ENCODE results near the gene ADAMTSL2.

ADAMTSL2 gene

DNA sequence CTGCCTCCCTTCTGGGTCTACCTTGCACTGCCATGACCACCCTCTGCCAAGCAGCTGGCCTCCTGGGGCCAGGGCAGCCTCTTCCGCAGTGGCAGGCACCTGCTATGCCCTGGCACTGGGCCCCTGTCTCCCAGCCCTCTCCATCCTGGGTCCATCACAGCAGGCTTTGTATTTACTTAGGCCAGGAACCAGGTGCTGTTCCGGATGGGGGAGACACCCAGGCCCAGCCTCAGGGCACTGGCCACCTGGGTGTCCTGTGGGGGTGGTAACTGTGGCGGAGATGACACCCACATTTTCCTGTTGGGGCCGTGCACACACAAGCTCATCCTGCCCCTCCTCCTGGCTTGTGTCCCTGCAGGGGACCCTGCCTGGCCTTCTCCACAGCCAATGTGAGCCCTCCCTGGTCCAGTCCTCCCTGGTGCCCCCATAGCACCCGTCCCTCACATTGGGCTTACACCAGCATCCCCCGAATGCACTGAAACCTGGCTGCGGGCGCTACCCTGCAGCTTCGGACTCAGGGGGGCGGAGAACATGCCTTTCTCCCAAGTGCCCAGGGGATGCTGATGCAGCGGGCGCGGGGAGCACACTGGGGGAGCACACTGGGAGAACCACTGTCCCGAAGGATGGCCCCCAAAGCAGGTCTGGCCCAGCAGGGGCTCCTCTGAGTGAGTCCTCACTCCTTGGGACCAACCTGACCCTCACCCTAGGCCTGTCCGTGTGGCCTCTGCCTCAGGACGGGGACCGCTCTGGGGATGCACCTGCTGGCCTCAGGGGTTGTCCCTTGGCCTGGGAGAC, 56.8 kb downstream of the ADAMTSL2 start:
- no peak for DNase-seq

DNA sequence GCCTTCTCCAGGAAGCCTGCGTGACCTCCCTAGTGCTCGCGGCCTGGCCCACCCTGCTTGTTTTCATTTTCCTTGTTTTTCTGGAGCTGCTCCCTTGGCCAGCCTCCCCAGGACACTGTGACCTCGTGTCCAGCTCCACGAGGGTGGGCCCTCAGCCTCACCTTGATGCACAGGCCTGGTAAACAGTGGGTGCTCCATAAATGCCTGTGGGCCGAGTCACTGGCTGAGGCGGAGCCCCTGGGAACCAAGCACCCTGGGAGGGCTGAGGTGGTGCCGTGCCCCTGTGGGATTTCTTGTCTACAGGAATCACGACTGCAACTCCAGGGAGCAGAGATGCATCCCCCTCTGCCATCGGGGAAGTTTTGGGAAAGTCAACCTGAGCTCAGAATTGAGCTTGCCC, 57.5 kb downstream of the ADAMTSL2 start:
- DNase-seq = no peak

GRCh38 chr9:133592731-133593409, 58.4 kb downstream of the ADAMTSL2 start:
- DNase-seq = no peak

GRCh38 chr9:133593587-133594253, 59.2 kb downstream of the ADAMTSL2 start:
- no peak for DNase-seq

- DNase-seq = no peak
Measured at GRCh38 chr9:133594310-133594709, 59.8 kb downstream of the ADAMTSL2 start.

GRCh38 chr9:133595910-133596309, 61.4 kb downstream of the ADAMTSL2 start:
- no peak for DNase-seq

GRCh38 chr9:133597316-133597957, 62.9 kb downstream of the ADAMTSL2 start:
- no peak for DNase-seq

GRCh38 chr9:133598978-133599377, 64.5 kb downstream of the ADAMTSL2 start:
- DNase-seq = no peak

- no peak for DNase-seq
Measured at GRCh38 chr9:133599470-133600173, 65.1 kb downstream of the ADAMTSL2 start.

DNA sequence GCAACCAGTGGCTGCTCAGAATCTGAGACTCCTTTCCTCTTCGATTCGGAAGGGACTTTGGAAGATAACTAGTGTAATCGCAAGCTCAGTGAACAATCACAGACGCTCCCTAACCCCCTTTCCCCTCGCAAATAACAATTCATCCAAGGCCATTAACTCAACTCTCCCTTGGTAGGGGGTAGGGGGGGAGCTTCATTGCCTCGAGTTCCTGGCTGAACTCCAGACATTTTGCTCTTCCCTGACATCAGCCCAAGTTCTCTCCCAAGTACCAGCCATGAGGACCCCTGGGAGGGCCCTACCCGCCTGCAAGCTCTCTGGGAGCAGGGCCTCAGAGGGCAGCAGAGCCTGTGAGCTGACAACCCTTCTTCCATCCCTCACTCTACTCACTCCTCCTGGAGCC, 66.2 kb downstream of the ADAMTSL2 start:
- no peak for DNase-seq

GRCh38 chr9:133601746-133602145, 67.2 kb downstream of the ADAMTSL2 start:
- DNase-seq = no peak

DNA sequence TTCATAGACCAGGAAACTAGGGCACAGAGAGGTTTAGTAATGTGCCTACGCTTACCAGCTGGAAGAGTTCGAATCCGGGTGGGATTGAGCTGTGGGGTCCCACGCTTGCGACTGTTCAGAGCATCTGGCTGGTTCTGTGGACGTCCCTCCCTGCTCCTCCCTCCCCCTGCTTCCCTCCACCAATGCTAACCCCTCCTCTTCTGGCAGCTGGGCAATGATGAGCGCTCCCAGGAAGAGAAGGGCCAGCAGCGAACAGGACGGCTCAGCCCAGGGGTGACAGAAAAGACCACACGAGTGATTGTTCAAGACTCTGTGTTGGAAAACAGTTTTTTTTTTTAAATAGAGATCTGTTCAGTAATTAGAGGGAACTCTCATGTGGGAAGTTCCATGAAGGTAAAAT, 67.8 kb downstream of the ADAMTSL2 start:
- no peak for DNase-seq

DNA sequence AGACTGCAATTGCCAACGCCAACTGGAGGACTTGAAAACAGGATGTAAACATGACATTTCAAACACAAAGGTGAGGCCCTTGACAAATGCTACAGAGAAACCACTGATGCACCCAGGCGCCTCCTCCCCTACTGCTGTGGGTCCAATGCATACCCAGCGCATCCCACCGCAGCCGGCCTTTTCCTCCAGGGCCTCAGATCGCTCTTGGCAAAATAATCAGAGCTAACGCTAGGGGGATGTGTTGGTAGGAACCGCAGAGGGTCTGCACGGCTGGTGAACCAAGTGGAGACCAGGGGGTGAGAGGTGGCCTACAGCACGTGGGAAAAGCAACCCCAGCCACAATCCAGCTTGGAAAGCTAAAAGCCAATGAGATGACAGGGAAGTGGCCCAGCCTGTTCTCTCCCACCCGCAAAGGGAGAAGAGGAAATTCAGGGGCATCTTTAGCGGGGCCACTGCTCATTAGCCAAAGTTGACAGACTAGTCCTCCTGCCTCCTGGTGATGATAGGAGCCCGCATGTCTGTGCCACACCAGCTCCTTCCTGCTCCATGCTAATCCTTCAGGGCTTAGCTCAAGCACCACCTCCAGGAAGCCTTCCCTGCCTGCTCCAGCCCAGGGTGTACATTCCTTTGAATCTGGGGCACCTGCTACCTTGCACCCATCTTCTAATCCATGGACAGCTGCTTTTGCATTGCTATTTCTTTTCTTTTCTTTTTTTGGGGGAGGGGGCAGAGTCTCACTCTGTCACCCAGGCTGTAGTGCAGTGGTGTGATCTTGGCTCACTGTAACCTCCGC, 68.8 kb downstream of the ADAMTSL2 start:
- DNase-seq = no peak

DNA sequence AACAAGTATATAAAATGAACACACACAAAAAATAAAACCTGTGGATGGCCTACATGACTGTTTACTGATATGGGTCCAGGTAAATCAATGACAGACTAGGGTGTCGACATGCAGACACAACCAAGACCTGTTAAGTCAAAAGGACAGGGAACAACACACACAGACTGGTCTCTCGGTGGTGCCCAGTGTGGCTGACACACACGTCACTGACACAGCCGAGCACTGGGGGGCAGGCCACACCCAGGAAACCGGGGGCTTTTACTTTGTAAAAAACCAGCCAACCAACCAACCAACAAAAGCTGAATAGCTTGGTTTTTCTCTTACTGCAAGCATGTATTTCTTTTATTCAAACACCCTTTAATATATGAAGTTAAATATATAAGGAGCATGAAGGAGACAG, 69.7 kb downstream of the ADAMTSL2 start:
- no peak for DNase-seq

DNA sequence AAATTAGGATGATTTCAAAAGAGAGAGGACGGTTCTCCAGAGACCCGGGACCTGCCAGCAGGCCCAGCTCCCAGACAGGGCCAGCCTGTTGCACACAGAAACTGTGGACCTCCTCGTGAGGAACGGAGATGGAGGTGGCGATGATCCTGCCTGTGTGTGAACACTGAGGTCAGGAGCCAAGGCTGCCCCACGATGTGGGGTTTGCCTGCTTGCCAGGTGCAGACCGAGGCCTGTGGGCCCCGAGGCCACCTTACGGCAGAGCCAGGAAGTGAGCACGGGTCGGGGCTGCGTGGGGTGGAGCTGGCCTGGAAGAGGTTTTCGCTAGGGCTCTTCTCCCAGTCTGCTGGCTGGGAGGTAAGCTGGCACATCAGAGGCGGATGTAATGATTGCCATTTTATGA, 70.4 kb downstream of the ADAMTSL2 start:
- DNase-seq = no peak

DNA sequence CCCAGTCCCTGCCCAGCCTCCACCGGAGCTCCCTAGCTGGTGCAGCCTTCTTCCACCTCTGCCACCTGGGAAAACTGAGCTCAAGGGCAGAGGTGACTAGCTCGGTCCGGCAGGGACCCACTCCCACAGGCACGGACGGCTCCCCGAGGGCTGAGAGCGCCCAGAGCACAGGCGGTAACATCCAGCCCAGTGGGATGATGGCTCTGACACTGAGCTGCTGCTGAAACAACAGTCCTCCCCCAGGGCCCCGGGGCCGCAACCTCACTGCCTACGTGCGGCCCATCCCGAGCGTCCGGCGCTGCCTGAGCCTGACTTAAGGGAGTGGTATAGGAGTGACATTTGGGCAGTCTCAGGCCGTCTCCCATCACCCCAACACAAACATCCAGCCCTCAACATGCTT, 70.9 kb downstream of the ADAMTSL2 start:
- no peak for DNase-seq

DNA sequence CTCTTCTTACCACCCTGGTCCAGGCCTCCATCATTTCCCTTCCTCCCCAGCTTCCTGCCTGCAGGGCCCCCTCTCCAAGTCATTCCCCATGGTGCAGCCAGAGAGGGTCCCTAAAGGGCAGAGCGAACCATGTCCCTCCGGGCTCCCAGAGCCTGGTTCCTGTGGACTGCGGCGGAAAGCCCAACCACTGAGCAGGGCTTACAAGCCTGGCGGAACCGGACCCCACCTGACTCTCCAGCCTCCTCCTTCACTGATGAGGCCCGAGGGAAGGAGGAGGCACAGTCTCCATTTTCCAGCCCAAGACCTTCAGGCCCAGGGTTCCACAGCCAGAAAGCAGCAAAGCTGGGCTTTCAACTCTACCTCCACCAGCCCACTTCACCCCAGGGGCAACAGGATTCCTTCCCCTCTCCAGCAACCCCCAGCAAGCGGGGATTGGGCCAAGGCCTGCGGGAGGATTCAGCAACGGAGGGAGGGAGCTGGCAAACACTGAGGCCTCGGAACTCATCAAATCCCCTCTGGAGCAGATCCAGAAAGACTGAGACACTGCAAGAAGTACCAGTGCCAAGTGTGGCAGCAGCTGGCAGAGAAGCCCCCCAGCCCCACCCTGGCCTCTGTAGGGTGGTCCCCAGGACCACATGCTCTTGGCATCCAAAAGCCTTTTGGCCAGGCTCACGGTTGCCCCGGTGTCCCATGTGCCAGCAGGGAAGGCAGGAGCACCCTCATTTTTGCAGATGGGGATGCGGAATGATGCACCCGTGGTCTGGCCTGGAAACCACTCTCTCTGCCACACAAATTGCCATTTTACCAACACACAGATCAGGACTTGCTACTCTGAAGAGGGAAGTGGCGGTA, 71.6 kb downstream of the ADAMTSL2 start:
- DNase-seq = peak in 1 of 2 experiments; percentile 6

DNA sequence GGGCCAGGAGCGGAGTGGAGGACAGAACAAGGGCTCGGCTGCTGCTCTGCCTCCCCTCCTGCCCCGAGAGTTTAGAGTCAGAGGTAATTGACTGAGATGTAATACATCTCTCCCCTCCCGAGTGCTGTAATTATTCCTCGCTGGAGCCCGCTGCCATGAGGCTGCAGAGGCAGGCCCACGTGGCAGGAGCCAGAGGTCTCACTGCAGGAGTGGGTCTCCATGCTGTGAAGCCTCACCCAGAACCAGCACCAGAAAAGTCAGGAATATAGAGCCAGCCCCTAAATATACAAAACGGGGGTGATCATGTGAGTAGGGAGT, 72.2 kb downstream of the ADAMTSL2 start:
- DNase-seq = no peak

GRCh38 chr9:133607381-133607780, 72.9 kb downstream of the ADAMTSL2 start:
- no peak for DNase-seq

DNA sequence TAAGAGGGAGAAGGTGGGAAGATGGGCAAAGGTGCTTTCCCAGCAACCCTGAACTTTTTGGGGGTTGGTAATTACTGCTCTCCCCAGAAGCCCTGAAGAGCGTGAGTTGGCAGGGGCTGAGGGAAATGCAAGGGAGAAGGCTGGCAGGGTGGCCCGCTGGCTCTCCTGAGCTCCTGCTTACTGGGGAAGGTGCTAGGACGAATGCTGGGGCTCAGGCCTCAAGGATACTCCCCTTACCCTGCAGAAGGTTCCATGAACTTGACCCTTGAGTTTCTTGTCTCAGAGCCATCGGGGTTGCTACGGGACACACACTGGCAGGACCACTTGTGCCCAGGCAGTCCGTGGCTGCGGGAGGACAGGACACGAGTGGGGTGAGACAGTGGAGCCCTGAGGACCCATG, 73.5 kb downstream of the ADAMTSL2 start:
- DNase-seq = no peak

DNA sequence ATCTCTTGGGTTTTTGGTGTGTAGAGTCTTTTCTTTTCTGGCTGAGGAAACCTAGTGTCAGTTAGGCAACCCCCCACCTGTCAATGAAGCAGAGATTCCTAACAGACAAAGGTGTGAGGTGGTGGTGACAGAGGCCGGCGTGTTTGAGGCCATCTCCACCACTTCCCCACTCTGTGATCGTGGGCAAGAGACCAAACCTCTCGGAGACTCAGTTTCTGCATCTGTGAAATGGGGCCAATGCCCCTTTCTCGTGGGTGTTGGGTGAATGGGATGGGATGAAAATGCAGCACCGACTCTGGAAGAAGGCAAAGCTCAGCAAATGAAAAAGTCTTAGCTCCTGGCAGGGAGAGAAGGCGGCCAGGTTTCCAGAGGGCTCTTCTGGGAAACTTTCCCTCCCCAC, 73.9 kb downstream of the ADAMTSL2 start:
- DNase-seq = no peak
